Astrocyte (in vitro differentiated cells and primary cell): ENCODE results near the gene TRIM59.

Experiments used
- EZH2 ChIP-seq: IDR thresholded peaks from 2 replicates; pipeline ENCODE4 v1.6.1; 2012; ENCODE audit warnings: mild to moderate bottlenecking, low read length, inconsistent platforms; ENCODE audit not compliant: insufficient read depth
- TF ChIP-seq, protein P1 (sequence below): IDR thresholded peaks from 2 replicates; pipeline ENCODE4 v1.5.1; 2011; ENCODE audit warnings: low read depth, mild to moderate bottlenecking, inconsistent platforms, low read length, moderate library complexity; ENCODE audit not compliant: insufficient read depth

DNA sequence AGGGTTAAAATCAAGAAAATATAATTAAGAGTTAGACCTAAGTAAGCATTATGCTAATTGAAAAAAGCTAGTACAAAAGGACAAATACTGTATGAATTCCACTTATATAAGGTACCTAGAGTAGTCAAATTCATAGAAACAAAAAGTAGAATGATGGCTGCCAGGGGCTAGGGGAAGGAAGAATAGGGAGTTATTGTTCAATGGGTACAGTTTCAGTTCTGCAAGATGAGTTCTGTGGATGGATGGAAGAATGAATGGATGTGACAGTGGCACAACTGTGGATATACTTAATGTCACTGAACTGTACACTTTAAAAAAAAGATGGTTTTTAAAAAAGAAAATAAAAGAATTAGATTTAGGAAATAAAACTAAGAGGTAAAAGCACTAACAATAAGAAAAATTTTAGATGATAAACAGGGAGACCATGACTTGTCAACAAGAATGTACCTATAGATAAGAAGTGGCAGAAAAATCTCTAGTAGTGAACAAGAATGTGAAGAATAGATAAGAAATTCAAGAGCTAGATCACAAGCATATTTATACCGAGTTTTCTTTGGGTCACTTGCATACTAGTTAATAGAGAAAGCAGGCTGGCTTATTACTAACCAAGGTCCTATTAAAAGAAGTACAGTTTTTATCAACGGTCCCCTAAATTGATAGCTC lies 56.1 kb downstream of the TRIM59 start:
- TF ChIP-seq, protein P1, sequence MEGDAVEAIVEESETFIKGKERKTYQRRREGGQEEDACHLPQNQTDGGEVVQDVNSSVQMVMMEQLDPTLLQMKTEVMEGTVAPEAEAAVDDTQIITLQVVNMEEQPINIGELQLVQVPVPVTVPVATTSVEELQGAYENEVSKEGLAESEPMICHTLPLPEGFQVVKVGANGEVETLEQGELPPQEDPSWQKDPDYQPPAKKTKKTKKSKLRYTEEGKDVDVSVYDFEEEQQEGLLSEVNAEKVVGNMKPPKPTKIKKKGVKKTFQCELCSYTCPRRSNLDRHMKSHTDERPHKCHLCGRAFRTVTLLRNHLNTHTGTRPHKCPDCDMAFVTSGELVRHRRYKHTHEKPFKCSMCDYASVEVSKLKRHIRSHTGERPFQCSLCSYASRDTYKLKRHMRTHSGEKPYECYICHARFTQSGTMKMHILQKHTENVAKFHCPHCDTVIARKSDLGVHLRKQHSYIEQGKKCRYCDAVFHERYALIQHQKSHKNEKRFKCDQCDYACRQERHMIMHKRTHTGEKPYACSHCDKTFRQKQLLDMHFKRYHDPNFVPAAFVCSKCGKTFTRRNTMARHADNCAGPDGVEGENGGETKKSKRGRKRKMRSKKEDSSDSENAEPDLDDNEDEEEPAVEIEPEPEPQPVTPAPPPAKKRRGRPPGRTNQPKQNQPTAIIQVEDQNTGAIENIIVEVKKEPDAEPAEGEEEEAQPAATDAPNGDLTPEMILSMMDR: no peak
- no peak for TF ChIP-seq EZH2
